GM21723 (cell line): ENCODE data around the gene ACBD6.

Experiments
- ATAC-seq: cut with Tn5 transposase; IDR thresholded peaks from one replicate; pipeline ENCODE4 v1.9.1; 2021; ENCODE audit warnings: mild to moderate bottlenecking, moderate library complexity; ENCODE audit not compliant: unreplicated experiment

The ACBD6 gene

GRCh38 chr1:180527101-180527669 lies 24.8 kb upstream of the ACBD6 start:
- no peak for ATAC-seq

DNA sequence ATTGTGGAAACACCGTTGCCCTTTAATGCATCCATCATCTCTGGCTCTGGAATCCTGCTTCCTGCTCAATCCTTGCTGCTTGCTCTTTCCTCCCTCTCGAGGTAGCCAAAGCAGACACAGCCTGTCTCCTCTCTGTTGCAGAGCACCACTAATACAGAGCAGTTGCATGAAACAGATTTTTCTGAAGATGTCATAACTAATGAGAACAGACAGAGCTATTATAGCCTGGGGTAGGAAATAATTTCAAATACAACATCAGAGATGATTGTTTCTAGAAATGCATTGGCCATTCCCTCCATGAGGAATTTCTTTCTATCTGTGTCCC lies 23.3 kb upstream of the ACBD6 start:
- ATAC-seq, result no peak

DNA sequence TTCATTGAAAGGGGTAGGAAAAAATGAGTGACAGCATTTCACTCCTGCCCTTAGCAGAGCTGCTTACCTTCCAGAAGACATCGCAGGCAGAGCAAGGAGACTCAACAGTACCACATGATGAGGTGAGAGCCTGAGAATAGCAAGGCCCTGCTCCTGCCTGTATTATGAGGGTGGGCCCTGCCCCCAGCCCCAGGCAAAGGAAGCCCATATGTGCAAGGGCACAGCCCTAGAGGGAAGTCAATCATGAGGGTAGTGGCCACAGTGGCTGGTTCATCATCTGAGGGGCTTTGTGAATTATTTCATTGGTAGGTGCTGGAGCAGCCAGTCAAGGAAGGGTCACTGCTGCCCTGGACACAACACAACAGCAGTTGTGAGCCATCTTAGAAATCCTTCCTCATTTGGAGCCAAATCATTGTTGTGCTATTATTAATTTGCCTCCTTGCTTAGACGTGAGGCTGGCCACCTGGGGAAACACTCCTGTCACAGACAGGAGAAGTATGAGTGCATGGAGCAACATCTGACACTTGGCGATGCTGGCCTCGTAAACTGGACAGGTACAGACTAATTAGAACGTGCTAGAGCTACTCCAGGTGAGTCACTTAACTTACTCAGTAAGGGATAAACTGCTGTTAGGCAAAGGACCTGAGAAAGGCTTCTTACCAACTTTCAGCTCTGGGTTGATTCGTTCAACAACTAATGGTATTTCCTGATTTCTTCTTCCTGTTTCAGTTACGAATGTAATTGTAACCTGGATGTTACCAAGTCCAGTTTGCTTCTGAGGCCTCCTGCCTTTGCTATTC lies 22.7 kb upstream of the ACBD6 start:
- no peak for ATAC-seq

DNA sequence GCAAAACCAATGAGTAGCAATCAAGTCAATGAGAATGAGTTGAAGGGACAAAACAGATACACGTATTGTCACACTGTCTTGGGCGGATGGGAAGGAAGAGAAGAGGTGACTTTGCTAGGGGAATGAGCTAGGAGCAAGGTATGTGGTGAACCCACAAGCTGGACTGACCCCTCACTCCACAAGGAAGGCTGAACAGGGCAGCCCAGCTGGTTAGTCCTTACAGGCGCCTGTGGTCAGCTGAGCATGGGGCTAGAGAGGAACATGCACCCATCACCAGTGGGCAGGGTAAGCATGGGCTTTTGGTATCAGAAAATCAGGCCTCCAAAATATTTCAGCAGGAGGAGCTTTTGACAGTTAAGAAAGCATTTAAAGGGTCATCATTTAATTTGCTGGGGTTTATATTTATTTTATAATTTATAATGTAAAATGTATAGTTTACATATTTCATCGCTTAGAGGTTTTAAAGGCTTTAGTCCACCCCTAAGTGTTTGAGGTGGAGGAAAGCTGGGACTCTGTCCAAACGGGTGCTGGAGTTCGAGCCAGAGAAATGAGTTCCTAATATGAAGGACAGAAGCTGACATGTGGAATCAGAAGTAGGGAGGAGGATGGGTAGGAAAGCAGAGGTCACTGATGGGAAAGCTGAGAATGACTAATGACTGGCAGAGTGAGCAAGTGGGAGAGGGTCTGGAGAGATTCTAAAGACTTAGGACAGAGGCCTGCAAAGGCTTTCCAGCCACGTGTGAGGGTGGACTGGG lies 22.0 kb upstream of the ACBD6 start:
- no peak for ATAC-seq

DNA sequence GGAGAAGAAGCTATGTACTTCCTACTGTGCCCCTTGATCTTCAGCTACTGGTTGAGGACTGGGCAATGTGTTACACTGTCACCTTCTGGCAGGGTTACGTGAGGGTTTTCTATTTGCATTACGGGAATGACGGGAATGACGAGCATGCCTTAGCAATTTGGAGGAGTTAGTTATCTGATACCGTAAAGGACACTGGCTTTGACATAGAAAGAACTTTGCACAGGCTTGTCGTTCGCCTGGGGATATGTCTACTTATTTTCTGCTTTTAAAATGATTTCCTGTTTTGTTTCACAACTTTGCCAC lies 19.8 kb upstream of the ACBD6 start:
- ATAC-seq, result no peak

DNA sequence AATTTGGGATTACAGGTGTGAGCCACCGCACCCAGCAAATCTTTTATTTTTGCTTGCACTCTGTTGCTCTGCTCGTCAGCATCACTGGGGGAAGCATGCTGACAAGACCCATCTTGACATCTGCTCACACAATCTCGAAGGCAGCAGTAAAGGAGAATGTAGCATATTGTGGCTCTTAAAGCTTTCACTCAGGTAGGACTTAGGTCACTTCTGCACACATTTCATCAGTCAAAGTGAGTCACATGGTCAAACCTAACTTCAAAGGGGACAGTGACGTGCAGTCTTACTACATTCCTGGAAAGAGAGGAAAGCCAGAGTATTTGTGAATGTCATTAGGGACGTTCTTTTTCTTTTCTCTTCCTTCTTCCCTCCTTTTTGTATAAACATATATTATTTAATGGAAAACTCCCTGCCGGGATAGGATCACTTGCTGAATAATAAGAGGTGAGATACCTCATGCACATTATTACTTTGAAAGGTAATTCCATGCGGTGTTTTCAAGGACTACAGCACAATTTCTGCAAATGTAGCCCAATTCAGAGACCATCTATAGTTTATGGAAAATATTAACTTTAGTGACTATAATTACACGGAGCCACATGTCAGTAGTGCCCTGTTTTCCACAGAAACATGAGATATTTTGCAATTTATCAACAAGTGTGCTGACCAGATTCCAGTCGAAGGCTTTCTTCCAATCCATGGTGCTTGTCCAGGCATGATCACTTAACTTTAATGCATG lies 19.3 kb upstream of the ACBD6 start:
- no peak for ATAC-seq

GRCh38 chr1:180519846-180520245 lies 17.5 kb upstream of the ACBD6 start:
- no peak for ATAC-seq

GRCh38 chr1:180515857-180516388 lies 13.5 kb upstream of the ACBD6 start:
- peak; percentile 100 for ATAC-seq

DNA sequence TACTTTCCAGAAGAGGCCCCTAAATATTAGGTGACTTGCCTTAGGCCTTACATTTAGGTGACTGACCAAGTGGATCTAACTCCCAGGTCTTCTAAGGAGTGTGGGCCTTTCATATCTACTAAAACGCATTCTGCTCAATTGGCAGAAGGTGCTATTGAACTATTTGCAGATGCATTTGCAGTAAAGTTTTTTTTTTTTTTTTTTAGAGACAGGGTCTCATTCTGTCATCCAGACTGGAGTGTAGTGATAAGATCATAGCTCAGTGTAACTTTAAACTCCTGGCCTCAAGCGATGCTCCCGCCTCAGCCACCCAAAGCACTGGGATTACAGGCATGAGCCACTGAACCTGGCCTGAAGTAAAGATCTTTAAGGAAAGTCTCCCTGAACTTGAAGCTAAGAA lies 13.0 kb upstream of the ACBD6 start:
- ATAC-seq, result no peak

GRCh38 chr1:180513531-180513930 lies 11.2 kb upstream of the ACBD6 start:
- ATAC-seq, result no peak

DNA sequence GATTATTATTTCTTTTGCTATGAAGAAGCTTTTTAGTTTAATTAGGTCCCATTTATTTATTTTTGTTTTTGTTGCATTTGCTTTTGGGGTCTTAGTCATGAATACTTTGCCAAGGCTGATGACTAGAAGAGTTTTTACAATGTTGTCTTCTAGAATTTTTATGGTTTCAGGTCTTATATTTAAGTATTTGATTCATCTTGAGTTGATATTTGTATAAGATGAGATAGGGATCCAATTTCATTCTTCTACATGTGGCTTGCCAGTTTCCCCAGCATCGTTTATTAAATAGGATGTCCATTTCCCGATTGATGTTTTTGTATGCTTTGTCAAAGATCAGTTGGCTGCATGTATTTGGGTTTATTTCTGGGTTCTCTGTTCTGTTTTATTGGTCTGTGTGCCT lies 8.5 kb upstream of the ACBD6 start:
- no peak for ATAC-seq

DNA sequence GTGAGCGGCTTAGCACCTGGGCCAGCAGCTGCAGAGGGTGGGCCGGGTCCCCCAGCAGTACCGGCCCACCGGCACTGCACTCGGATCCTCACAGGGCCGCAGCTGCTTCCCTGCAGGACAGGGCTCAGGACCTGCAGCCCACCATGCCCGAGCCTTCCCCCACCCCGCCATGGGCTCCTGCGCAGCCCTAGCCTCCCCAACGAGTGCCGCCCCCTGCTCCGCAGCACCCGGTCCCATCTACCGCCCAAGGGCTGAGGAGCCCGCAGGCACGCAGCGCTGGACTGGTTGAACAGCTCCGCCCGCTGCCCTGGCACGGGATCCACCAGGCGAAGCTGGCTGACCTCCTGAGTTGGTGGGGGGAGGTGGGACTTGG lies 6.3 kb upstream of the ACBD6 start:
- ATAC-seq, result no peak

DNA sequence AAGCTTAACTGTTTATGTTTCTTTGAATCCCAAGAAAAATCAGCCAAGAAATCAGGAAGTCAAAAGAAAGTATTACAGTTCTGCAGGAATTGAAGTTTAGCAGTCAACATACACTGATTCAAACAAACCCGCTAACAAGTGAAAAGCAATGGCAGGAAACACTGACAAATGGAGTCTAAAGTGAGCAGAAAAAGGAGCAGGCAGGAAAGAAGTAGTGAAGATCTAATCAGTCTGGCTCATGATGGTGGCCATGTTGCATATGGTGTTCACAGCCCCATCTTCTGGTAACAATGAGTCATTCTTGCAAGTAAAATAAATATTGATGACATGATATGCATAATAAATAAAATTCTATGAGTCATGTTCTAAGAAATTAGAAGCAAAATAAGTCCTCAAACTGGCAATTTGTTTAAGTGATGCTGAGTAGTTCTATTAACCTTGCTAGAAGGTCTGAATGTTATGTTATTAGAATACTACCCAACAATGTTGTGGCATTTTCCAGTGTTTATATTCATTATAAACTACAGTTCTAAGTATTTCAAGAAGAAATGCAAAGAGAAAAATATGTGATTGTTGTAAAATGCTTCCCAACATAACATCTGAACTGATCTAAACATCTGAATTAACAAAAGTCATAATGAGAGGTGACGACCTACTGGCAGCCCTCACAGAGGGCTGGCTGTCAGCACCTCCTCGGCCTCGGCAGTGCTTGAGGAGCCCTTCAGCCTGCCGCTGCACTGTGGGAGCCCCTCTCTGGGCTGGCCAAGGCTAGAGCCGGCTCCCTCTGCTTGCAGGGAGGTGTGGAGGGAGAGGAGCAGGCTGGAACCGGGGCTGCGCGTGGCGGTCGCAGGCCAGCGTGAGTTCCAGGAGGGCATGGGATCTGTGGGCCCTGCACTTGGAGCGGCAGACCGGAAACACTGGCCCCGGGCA lies 5.7 kb upstream of the ACBD6 start:
- no peak for ATAC-seq

DNA sequence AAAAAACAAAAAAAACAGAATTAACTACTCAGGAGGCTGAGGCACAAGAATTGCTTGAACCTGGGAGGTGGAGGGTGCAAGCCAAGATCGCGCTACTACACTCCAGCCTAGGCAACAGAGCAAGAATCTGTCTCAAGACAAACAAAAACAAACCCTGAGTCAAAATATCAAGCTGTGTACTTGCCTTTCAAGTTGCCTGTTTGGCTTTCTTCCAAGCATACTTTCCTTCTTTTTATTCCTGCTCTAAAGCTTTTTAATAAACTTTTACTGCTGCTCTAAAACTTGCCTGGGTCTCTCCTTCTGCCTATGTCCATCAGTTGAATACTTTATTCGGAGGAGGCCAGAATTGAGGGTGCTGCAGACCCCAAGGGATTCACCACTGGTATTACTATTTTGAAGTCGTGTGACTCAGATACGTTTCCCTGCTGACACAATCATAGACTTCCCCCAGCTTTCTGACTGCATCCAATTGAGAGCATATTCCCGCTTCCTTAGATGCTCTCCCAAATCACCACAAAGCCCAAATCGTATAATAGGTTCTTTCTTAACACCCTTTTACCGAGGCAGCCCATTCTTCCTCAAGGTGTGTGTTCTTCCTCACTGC lies 3.5 kb upstream of the ACBD6 start:
- ATAC-seq, result no peak

- no peak for ATAC-seq
Observed at GRCh38 chr1:180504186-180504585, 1.8 kb upstream of the ACBD6 start.

DNA sequence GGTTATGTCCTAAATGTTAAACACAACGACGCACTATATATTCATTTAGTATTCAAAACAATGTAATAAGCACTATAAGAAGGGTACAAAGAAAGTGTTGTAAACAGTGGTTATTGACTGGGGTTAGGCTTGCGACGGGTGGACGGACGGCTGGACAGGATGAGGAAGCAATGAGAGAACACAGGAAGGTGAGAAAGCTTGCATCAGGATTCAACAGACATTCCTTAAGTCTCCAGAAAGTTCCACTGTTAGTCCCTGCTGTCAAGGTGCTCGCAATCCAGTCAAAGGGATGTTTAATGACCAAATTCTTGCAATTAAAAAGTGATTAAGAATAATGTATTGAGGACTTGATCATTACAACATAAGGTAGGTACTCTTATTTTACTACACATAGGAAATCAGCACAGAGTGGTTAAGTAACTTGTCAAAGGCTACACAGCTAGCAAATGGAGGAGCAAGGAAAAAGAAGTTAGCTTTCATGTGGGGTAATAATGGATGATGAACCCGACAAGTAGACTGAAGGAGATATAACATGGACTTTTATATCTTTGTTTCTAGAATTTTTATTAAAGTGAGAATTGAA lies 994 bp upstream of the ACBD6 start:
- ATAC-seq, result no peak

- ATAC-seq, result peak; percentile 40
Observed at GRCh38 chr1:180501865-180502360, 464 bp downstream of the ACBD6 start.

- no peak for ATAC-seq
Observed at GRCh38 chr1:180500689-180501088, 1.7 kb downstream of the ACBD6 start.

- ATAC-seq, result no peak
Observed at GRCh38 chr1:180498594-180498993, 3.8 kb downstream of the ACBD6 start.
